IPS-15b (cell line): ENCODE data around the gene SPINT1.

Experiments used
- H3K27me3 ChIP-seq: one replicate; pipeline ENCODE4 v1.6.1; 2013; ENCODE audit warnings: low read length; ENCODE audit not compliant: control insufficient read depth, insufficient read depth
- H3K36me3 ChIP-seq: one replicate; pipeline ENCODE4 v1.6.1; 2013; ENCODE audit warnings: low read length; ENCODE audit not compliant: control insufficient read depth, insufficient read depth
- H3K4me1 ChIP-seq: one replicate; pipeline ENCODE4 v1.6.1; 2013; ENCODE audit warnings: mild to moderate bottlenecking, low read length; ENCODE audit not compliant: control insufficient read depth, insufficient read depth
- H3K4me3 ChIP-seq: one replicate; pipeline ENCODE4 v1.5.1; 2013; ENCODE audit warnings: low read depth, low read length
- H3K9ac ChIP-seq: one replicate; pipeline ENCODE4 v1.6.1; 2013; ENCODE audit warnings: low read depth, mild to moderate bottlenecking, low read length
- H3K9me3 ChIP-seq: one replicate; pipeline ENCODE4 v1.6.1; 2013; ENCODE audit warnings: mild to moderate bottlenecking, low read length; ENCODE audit not compliant: control insufficient read depth, insufficient read depth

SPINT1 gene

GRCh38 chr15:40831861-40832260 is 12.0 kb upstream of the SPINT1 start:
- no peaks in the 10 kb centered on the region for H3K9me3 ChIP-seq
- no peak overlapping the region for H3K4me3 ChIP-seq
- H3K4me1 ChIP-seq: peaks cover 2% of the 10 kb centered on the region
- no peaks in the 10 kb centered on the region for H3K27me3 ChIP-seq
- H3K36me3 ChIP-seq: no peaks in the 10 kb centered on the region
- no peak overlapping the region for H3K9ac ChIP-seq

GRCh38 chr15:40832903-40833302 is 10.9 kb upstream of the SPINT1 start:
- Histone ChIP-seq H3K4me1 (peaks cover 2% of the 10 kb centered on the region), H3K9ac (no peak overlapping the region), H3K36me3 (no peaks in the 10 kb centered on the region), H3K4me3 (no peak overlapping the region), H3K27me3 (no peaks in the 10 kb centered on the region), H3K9me3 (no peaks in the 10 kb centered on the region)

- Histone ChIP-seq H3K9ac (no peak overlapping the region), H3K4me3 (no peak overlapping the region), H3K4me1 (no peaks in the 10 kb centered on the region), H3K27me3 (no peaks in the 10 kb centered on the region), H3K9me3 (no peaks in the 10 kb centered on the region), H3K36me3 (no peaks in the 10 kb centered on the region)
These were observed 7.8 kb upstream of the SPINT1 start for GRCh38 chr15:40836020-40836419.

DNA sequence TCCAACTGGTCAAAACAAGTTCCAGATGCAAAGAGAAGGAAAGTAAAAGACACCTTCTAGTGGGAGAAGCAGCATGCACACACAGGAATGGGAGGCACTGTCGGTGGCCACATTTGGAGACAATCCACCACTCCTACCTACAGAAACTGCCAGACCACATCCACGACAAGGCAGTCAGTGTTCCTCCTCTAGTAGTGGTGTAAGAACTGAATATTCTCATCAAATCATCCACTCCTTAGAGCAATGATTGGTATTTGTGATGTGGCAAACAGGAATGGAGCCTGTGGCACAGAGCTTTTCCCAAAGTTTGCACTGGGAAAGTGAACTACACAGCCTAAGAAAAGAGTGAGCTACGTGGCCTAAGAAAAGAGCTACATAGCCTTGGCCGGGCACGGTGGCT is 5.1 kb upstream of the SPINT1 start:
- H3K27me3 ChIP-seq: peaks cover 5% of the 10 kb centered on the region
- H3K36me3 ChIP-seq: no peaks in the 10 kb centered on the region
- H3K9ac ChIP-seq: no peak overlapping the region
- no peaks in the 10 kb centered on the region for H3K9me3 ChIP-seq
- no peak overlapping the region for H3K4me3 ChIP-seq
- no peaks in the 10 kb centered on the region for H3K4me1 ChIP-seq

DNA sequence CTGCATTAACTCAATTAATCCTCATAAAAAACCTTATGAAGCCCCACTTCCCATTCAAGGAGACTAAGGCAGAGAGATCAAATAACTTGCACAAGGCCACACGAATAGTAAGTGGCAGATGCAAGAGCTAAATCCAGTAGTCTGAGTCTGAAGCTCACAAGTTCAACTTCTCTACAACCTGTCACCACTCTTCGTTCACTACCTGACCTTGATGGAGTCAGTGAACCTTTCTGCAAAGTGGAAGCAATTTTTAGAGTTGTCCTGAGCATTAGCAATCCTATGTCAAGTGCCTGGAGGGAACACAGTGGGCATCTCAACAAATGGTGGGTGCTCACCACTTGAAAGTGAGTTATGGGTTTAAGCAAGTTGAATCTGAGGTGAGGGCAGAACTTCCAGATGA is 2.1 kb upstream of the SPINT1 start:
- Histone ChIP-seq H3K36me3 (peaks cover 2% of the 10 kb centered on the region), H3K4me1 (peaks cover 11% of the 10 kb centered on the region), H3K27me3 (peaks cover 5% of the 10 kb centered on the region), H3K9me3 (no peaks in the 10 kb centered on the region), H3K4me3 (no peak overlapping the region), H3K9ac (no peak overlapping the region)

GRCh38 chr15:40843261-40843884 is 475 bp upstream of the SPINT1 start:
- Histone ChIP-seq H3K9ac (peak overlapping the region; percentile 1), H3K9me3 (no peaks in the 10 kb centered on the region), H3K4me1 (peaks cover 24% of the 10 kb centered on the region), H3K36me3 (peaks cover 6% of the 10 kb centered on the region), H3K4me3 (peak overlapping the region; percentile 97), H3K27me3 (peaks cover 5% of the 10 kb centered on the region)

GRCh38 chr15:40844696-40845030 is 815 bp downstream of the SPINT1 start:
- H3K27me3 ChIP-seq: peaks cover 5% of the 10 kb centered on the region
- peak overlapping the region; percentile 76 for H3K9ac ChIP-seq
- H3K4me1 ChIP-seq: peaks cover 24% of the 10 kb centered on the region
- peaks cover 8% of the 10 kb centered on the region for H3K36me3 ChIP-seq
- peak overlapping the region; percentile 97 for H3K4me3 ChIP-seq
- H3K9me3 ChIP-seq: no peaks in the 10 kb centered on the region

DNA sequence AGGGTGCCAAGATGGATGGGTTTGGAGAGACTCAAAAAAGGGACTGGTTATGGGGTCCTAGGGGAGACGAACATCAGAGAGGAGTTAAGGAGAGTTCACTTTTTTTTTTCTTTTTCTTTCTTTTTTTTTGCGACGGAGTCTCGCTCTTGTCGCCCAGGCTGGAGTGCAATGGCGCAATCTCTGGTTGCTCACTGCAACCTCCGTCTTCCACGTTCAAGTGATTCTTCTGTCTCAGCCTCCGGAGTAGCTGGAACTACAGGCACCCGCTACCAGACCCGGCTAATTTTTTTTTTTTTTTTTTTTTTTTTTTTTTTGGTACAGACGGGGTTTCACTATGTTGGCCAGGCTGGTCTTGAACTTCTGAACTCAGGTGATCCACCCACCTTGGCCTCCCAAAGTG is 1.2 kb downstream of the SPINT1 start:
- Histone ChIP-seq H3K4me3 (peak overlapping the region; percentile 97), H3K27me3 (peaks cover 5% of the 10 kb centered on the region), H3K9me3 (no peaks in the 10 kb centered on the region), H3K36me3 (peaks cover 9% of the 10 kb centered on the region), H3K4me1 (peaks cover 24% of the 10 kb centered on the region), H3K9ac (peak overlapping the region; percentile 76)

DNA sequence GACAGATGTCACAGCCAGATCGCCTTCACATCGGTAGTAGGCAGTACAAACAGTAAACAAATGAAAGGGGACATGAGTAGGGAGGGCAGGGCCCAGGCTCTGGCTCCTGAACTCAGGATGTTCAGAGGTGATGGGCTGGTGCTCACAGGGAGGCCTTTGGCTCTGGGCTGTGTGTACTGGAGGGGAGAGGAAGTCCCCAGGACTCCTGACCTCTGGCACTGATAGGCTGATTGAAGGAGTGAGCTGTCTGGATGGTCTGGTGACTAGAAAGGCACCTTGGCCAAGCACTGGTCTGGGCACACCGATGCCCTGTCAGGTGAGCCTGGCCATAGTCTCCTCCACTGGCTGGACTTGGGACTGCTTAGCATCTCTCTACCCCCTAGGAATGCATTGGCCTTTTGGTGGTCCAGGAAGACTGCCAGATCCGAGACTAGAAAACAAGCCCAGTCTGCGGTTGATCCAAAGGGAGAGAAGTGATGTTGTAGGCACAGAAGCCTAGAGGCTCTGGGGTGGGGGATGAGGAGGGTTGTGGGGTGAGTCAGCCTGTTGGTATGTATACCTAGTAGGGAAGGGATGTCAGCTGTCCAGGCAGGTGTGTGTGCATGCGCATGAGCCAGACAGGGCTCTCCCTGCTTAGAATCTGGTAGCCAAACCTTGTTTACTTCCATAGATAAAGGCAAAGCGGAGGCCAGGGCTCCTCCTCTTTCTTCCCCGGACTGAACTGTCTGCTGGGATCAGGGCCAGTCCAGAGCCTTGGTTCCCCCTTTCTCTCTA is 1.9 kb downstream of the SPINT1 start:
- Histone ChIP-seq H3K9me3 (no peaks in the 10 kb centered on the region), H3K4me3 (peak overlapping the region; percentile 97), H3K9ac (peak overlapping the region; percentile 8), H3K27me3 (peaks cover 5% of the 10 kb centered on the region), H3K36me3 (peaks cover 15% of the 10 kb centered on the region), H3K4me1 (peaks cover 24% of the 10 kb centered on the region)

DNA sequence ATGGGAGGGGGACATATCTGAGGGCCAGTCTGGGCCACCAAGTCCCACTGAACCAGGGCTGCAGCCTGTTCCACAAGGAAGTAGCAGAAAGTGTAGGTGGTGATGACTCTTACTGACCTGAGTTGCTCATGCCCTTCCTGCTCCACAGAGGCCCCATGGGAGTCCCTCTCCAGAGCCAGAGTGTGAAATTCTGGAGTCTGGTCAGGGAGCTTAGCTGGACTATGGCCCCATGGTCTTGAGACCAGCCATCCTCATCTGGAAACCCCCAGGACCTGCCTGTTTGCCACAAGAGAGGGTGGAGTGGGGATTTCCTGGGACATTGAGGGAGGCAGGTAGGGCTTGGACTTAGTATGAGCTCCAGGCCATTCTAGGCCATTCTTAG is 3.0 kb downstream of the SPINT1 start:
- H3K9me3 ChIP-seq: no peaks in the 10 kb centered on the region
- peaks cover 5% of the 10 kb centered on the region for H3K27me3 ChIP-seq
- H3K9ac ChIP-seq: peak overlapping the region; percentile 6
- H3K4me3 ChIP-seq: peak overlapping the region; percentile 31
- H3K4me1 ChIP-seq: peaks cover 24% of the 10 kb centered on the region
- H3K36me3 ChIP-seq: peaks cover 20% of the 10 kb centered on the region

- peak overlapping the region; percentile 32 for H3K4me3 ChIP-seq
These were observed 3.5 kb downstream of the SPINT1 start for GRCh38 chr15:40847223-40847961.

More at GRCh38 chr15:40847223-40847961, 3.5 kb downstream of the SPINT1 start:
- peaks cover 25% of the 10 kb centered on the region for H3K36me3 ChIP-seq
- H3K27me3 ChIP-seq: peaks cover 5% of the 10 kb centered on the region
- H3K9me3 ChIP-seq: no peaks in the 10 kb centered on the region
- peak overlapping the region; percentile 6 for H3K9ac ChIP-seq
- peaks cover 24% of the 10 kb centered on the region for H3K4me1 ChIP-seq
